Stimulated activated memory B cell treated with anti-CD40 and anti-IgM and Interleukin-4, amounts not matched to agents 10 μg/mL and 1 μg/mL and 100 μg/mL, for 72 hours (primary cell): ENCODE measurements around the gene NRF1.

Source experiments
- ATAC-seq: fragments of 150-1000 bp; cut with Tn5 transposase; 2 replicates; pipeline ENCODE4 v1.10.0; 2021
- H3K27ac Mint-ChIP-seq: one replicate; pipeline ENCODE4 v1.8.0; 2022; ENCODE audit warnings: mild to moderate bottlenecking, mixed read lengths
- H3K27me3 Mint-ChIP-seq: one replicate; pipeline ENCODE4 v1.8.0; 2022; ENCODE audit warnings: mixed read lengths
- H3K36me3 Mint-ChIP-seq: one replicate; pipeline ENCODE4 v1.8.0; 2022; ENCODE audit warnings: mixed read lengths
- H3K4me1 Mint-ChIP-seq: one replicate; pipeline ENCODE4 v1.8.0; 2022; ENCODE audit warnings: mixed read lengths
- H3K4me3 Mint-ChIP-seq: one replicate; pipeline ENCODE4 v1.8.0; 2022; ENCODE audit warnings: mild to moderate bottlenecking, moderate library complexity, mixed read lengths
- H3K9me3 Mint-ChIP-seq: one replicate; pipeline ENCODE4 v1.8.0; 2022; ENCODE audit warnings: mixed read lengths

The NRF1 gene

DNA sequence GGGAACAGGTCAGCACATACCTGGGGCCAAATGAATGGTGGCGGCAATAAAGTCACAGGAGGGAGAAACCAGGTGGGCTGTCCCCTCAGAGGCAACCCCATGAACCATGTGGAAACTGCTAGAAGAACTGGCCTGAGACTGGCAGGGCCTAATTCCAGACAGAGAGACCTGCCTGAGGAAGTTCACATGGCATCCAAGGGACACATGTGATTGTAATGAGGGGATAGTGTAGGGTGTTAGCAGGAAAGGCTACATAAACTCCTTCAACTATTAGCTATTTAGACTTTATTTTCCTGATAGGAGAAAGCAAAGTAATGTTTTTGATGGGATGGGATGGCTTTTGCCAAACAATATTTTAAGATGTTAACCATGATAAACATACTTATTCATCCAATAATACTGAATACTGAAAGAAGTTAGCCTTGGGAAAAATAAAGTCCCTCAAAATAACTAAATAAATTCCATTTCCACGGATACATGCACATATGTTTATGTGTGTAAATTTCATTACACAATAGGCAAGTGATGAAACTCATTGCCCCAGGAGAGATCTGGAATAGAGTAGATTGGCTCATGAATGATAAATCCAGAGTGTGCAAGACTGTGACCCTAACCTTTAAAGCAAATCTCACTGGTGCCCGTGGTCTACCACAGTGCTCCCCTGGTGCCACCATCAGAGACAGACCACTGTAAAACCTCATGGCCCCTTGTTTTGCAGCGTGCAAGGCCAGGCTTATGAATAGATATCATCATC is 137.0 kb downstream of the NRF1 start:
- no peaks in the 10 kb centered on the region for H3K27me3 Mint-ChIP-seq
- H3K4me3 Mint-ChIP-seq: no peak overlapping the region
- H3K36me3 Mint-ChIP-seq: peaks cover 48% of the 10 kb centered on the region
- H3K9me3 Mint-ChIP-seq: no peaks in the 10 kb centered on the region
- no peak overlapping the region for H3K27ac Mint-ChIP-seq
- H3K4me1 Mint-ChIP-seq: peaks cover 10% of the 10 kb centered on the region
- no peak for ATAC-seq

DNA sequence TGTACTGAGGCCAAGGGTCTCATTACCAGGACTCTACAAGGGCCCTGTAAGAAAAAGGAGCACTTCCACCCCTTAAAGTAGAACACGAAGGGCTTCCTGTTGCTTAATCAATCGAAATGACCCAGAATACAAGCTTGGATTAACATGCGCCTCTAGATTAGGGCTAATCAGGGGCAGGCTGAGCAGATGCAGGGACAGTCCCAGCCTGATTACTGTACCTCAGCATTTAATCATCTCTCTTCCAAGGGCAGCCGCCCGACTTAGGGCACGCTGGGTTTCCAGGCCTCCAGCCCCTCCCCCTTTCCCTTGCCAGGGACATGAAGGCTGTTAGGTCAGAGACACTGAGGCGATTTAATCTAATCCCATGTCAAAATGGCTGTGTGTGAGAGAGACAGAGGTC is 138.6 kb downstream of the NRF1 start:
- H3K4me3 Mint-ChIP-seq: no peak overlapping the region
- H3K9me3 Mint-ChIP-seq: no peaks in the 10 kb centered on the region
- H3K27me3 Mint-ChIP-seq: no peaks in the 10 kb centered on the region
- ATAC-seq: no peak
- peaks cover 53% of the 10 kb centered on the region for H3K36me3 Mint-ChIP-seq
- H3K27ac Mint-ChIP-seq: no peak overlapping the region
- H3K4me1 Mint-ChIP-seq: peaks cover 10% of the 10 kb centered on the region

DNA sequence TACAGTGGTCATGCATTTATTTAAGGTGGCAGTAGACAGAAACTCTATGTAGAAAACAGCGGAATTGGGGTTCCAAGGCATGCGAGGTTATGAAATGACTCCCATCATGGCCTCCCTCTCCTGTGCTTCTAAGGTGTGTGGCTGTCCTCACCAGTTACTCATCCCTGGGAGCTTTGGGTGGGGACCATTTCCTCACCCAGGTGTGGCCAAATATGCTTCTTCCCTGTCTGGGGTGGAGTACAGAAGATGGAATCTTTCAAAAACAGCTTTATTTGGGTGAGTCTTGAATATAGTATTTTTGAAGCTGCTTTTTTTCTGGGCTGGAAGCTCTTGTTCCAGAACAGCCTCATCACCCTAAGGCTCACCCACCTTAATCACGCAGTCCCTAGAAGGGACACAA is 139.0 kb downstream of the NRF1 start:
- H3K27ac Mint-ChIP-seq: no peak overlapping the region
- H3K9me3 Mint-ChIP-seq: no peaks in the 10 kb centered on the region
- H3K27me3 Mint-ChIP-seq: no peaks in the 10 kb centered on the region
- no peak overlapping the region for H3K4me3 Mint-ChIP-seq
- ATAC-seq: no peak
- H3K36me3 Mint-ChIP-seq: peaks cover 55% of the 10 kb centered on the region
- peaks cover 10% of the 10 kb centered on the region for H3K4me1 Mint-ChIP-seq

DNA sequence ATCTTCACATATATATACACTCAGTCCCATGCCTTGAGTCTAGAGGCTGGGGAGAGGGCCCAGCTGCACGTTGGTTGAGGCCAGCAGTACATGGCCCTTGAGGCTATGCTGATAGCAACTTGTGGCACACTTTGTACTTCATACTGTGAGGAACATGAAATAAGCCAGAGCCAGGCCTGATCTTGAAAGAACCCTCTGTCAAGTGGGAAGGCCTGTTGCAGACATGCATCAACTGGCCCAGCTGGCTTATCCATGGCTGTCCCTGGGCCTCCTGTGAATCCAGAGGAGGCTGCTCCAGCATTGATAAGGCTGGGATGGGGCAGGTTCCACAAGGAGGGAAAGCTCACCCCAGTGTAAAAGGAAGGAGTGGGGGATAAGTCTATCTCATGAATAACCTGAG is 140.4 kb downstream of the NRF1 start:
- Mint-ChIP-seq H3K27ac (no peak overlapping the region), H3K36me3 (peaks cover 56% of the 10 kb centered on the region), H3K27me3 (no peaks in the 10 kb centered on the region), H3K4me1 (peaks cover 10% of the 10 kb centered on the region), H3K4me3 (no peak overlapping the region), H3K9me3 (no peaks in the 10 kb centered on the region)
- no peak for ATAC-seq

DNA sequence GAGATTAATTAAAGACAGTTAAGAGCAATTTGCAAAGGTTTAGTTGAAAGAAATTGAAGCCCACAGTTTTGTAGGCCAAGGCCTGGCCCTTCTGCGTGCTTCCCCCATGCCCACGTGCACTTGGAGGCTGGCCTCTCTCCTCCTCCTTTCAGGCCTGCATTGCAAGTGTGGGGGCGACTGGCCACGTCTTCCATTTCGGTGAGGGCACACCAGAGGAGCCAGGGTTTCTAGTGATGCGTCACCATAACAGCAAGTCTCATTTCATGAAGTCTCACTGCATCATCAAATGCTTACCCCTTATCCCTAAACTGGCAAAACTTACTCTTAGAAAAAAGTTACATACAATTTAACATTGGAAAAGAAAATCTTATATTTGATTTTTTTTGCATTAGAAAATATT is 141.2 kb downstream of the NRF1 start:
- H3K36me3 Mint-ChIP-seq: peaks cover 59% of the 10 kb centered on the region

DNA sequence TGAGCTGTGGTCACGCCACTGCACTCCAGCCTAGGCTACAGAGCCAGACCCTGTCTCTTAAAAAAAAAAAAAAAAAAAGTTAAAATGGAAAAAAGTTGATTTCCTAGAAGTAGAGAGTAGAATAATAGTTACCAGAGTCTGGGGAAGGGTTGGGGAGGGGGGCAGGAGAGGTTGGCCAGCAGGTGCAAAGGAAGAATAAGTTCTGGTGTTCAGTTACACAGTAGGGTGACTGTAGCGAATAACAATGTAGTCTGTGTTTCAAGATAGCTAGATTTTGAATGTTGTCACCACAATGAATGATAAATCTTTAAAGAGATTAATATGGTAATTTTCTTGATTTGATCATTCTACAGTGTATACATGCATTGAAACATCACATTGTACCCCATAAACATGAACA is 142.9 kb downstream of the NRF1 start:
- Mint-ChIP-seq H3K4me1 (peaks cover 10% of the 10 kb centered on the region), H3K27ac (no peak overlapping the region), H3K27me3 (no peaks in the 10 kb centered on the region), H3K4me3 (no peak overlapping the region), H3K9me3 (no peaks in the 10 kb centered on the region), H3K36me3 (peaks cover 55% of the 10 kb centered on the region)
- ATAC-seq: no peak

More for the DNA sequence above, 141.2 kb downstream of the NRF1 start:
- Mint-ChIP-seq H3K27ac (no peak overlapping the region), H3K27me3 (no peaks in the 10 kb centered on the region), H3K9me3 (no peaks in the 10 kb centered on the region), H3K4me1 (peaks cover 10% of the 10 kb centered on the region), H3K4me3 (no peak overlapping the region)
- ATAC-seq: no peak

DNA sequence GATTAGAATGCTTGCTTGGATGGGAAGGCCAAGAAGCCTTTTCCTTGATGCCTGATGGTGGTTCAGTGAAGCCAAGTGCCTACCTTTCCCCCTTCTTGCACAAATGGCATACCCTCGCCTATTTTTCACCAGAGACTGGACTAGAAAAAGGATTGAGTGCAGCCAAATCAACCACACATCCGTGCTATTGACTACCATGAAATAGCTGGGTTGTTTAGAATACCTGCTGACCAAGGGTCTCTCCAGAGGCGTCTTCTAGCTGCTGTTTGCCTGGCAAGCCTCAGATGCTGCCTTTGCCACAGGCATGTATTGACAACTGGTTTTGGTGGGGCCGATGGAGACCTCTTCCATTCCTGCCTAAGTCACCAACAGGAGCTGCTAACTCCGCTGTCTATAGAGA is 146.5 kb downstream of the NRF1 start:
- Mint-ChIP-seq H3K27ac (no peak overlapping the region), H3K4me3 (no peak overlapping the region)
- no peak for ATAC-seq

DNA sequence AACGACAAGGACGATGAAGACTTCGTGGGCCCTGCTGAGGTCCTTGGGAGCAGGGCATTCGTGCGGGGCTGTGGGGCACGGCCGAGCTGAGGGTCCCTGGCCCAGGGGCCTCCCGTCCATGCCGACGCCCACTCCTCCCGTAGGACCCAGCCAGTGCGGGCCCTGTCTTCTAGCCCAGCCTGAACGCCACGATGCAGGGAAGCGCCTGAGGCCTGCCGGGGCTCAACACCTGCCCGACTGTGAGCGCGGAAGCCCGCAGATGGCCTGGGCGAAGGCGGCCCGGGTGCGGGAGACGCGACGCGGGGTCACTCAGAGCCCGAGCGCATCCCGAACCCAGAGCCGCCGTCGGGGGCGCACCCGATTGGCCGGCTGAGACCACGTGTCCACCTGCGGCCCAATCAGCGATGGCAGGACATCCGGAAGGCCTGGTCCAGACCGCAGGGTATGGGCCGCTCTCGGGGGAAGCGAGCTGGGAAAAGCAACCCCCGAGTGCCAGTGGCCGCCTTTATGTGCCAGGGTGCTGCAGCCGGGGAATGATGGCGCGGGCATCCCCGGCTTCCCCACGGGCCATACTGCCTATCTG is 151.0 kb downstream of the NRF1 start:
- Mint-ChIP-seq H3K9me3 (no peaks in the 10 kb centered on the region), H3K36me3 (peaks cover 6% of the 10 kb centered on the region), H3K4me1 (peaks cover 7% of the 10 kb centered on the region), H3K4me3 (no peak overlapping the region), H3K27ac (no peak overlapping the region), H3K27me3 (no peaks in the 10 kb centered on the region)
- ATAC-seq: no peak

More for the DNA sequence above, 146.5 kb downstream of the NRF1 start:
- Mint-ChIP-seq H3K9me3 (no peaks in the 10 kb centered on the region), H3K4me1 (no peaks in the 10 kb centered on the region), H3K27me3 (no peaks in the 10 kb centered on the region), H3K36me3 (peaks cover 40% of the 10 kb centered on the region)

DNA sequence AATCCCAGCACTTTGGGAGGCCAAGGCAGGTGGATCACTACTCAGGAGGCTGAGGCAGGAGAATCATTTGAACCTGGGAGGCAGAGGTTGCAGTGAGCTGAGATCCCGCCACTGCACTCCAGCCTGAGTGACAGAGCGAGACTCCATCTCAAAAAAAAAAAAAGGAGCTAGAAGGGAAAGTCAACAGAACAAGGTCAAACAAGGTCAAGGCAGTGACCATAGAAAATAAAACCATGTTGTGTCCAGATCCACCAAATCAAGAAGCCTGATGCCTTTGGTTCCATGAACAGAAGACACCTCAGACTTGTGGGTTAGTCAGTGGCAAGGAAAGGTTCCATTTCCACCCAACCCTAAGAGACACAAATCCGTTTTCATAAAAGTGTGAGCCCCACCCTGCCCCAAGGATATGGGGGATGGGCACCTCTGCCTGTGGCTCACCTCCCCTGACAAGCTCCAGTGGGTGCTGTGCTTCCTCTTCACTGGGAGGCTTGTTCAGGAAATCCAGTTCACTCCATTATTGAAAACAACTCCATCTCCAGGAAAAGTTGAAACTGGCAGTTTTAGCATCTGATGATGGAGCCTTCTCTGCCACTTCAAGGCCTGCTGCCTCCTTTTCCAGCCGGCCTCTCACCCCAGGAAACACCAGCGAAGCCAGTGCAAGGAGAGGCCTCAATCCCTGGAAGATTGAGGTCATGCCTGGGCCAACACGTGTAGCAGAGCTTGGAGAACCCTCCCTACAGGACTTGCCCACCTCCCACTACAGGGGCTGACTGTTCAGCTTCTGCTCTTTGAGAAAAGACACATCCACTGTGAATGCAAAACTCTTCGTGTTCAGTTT is 152.9 kb downstream of the NRF1 start:
- no peaks in the 10 kb centered on the region for H3K27me3 Mint-ChIP-seq
- ATAC-seq: no peak
- no peak overlapping the region for H3K4me3 Mint-ChIP-seq
- no peak overlapping the region for H3K27ac Mint-ChIP-seq
- no peaks in the 10 kb centered on the region for H3K9me3 Mint-ChIP-seq
- H3K4me1 Mint-ChIP-seq: peaks cover 7% of the 10 kb centered on the region
- no peaks in the 10 kb centered on the region for H3K36me3 Mint-ChIP-seq

DNA sequence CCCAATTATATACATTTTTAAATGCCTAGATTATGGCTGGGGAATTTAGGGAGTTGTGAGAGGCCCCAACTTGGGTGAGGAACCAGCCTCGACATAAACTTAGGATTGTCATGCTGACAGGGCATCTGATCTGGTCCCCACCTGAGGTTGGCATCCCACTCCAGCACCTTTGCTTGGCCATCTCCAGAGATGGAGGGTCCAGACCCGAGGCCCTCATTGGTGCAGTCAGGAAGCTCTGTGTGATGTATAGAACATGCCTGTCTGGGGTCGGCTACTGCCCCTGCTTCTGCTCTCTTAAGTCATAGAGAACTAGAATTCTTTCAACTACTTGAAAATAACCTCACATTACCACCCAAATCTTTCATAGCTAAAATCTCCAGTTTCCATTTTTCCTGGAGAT is 153.8 kb downstream of the NRF1 start:
- ATAC-seq: no peak
- Mint-ChIP-seq H3K4me3 (no peak overlapping the region), H3K4me1 (peaks cover 7% of the 10 kb centered on the region), H3K36me3 (no peaks in the 10 kb centered on the region), H3K27me3 (no peaks in the 10 kb centered on the region), H3K9me3 (no peaks in the 10 kb centered on the region), H3K27ac (no peak overlapping the region)

DNA sequence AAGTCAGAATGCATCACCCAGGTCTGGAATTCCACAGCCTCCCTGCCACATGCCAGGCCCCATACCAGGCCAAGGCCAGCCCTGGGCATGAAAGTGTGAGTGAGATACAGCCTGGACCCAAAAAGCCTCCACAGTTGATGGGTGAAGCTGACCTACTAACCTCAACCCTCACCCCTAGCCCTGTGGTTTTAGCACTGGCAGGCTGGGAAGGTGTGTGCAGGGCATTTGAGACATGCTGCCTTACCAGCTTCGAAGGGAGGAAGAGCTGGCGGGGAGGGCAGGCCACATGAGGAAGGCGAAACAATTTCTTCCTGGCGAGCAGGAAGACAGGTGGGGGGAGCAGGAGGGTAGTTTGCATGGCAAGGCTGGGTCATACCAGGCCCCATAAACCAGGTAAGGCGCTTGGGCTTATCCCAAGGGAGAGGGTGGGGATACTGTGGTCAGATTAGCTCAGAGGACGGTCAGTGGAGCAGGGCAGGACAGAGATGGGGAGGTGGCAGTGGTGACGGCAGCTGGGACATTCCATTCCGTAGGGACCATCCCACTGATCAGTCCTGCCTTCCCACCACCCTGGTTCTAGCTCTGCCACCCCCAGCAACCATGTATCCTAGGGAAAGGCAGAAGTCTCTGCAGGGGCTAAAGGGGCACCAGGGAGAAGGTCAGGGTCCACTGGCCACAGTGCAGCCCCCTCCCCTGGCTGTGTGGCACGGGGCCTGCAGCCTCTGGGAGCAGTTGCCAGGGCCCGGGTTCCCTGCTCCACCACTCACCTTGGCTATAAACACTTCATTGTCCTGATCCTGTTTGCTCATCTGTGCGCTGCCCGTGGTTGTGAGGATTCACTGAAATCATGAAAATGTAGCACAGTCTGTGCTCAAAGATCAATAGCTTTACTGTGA is 155.8 kb downstream of the NRF1 start:
- Mint-ChIP-seq H3K27me3 (no peaks in the 10 kb centered on the region), H3K27ac (no peak overlapping the region), H3K4me3 (no peak overlapping the region), H3K36me3 (no peaks in the 10 kb centered on the region), H3K9me3 (no peaks in the 10 kb centered on the region), H3K4me1 (peaks cover 7% of the 10 kb centered on the region)
- ATAC-seq: no peak

DNA sequence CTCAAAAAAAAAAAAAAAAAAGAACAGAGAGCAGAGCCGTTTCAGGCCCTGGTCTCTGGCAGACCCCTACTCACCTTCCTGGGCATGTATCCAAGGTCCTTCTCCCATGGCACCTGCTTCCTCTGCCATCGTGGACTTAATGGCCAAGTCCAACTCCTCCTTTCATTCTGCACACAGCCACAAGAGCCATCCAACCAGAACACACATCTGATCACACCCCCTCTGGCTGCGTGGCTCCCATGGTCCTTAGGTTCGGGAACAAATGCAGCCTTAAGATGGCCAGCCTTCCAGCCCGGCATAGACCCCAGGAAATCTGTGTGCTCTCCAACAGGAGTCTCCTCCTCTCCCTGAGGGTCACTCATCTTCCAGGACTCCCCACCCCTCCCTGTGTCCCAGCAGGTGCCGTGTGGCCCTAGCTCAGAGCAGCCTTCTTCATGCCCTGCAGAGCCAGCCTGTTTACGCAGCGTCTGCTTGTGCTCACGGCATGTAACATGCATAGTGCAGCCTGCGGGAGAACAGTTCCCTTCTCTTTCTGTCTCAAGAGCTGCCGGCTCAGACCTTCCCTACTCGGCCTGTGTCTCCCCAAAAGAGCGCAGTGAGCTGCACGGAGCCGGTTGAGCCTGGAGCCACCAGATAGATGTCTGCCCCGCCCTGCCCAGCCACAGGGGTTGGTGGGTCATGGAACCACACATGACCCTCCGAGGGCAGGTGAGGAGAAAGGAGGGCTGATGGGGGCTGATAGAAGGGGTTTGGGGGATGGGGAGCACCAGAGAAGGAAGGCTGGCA is 157.3 kb downstream of the NRF1 start:
- no peak for ATAC-seq
- Mint-ChIP-seq H3K4me1 (peaks cover 15% of the 10 kb centered on the region), H3K4me3 (no peak overlapping the region), H3K27me3 (no peaks in the 10 kb centered on the region), H3K27ac (no peak overlapping the region), H3K9me3 (no peaks in the 10 kb centered on the region), H3K36me3 (no peaks in the 10 kb centered on the region)

DNA sequence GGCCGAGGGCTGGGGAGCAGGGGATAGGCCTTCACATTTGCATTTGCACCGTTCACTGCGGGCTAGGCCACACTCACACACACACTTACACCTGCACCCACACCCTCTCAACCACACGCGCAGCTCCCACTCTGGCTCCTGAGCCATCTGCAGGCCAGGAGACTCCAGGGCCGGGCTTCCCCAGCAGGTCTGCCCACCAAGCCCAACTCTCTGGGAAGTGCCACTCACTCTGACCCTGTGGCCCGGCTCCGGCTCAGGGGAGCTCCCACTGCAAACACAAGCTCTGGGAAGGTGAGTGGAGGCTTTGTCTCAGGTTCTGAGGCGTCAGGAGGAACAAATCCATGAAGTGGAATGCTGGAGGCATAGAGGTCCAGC is 157.9 kb downstream of the NRF1 start:
- Mint-ChIP-seq H3K4me3 (no peak overlapping the region), H3K9me3 (no peaks in the 10 kb centered on the region), H3K27ac (no peak overlapping the region), H3K27me3 (no peaks in the 10 kb centered on the region), H3K36me3 (no peaks in the 10 kb centered on the region), H3K4me1 (peaks cover 15% of the 10 kb centered on the region)
- no peak for ATAC-seq
